HepG2 (cell line): ENCODE measurements around the gene HSPA5. TPM values are rescaled to one million over a fixed set of nuclear protein-coding genes. Genes with fewer than 3 reads are reported as not detected.

Experiments
- CC2D1A ChIP-seq: sonication (generic); formaldehyde crosslinking; IDR thresholded peaks from 2 replicates; pipeline ENCODE4 v1.8.1; 2023; ENCODE audit warnings: mild to moderate bottlenecking, missing genetic modification reagents
- FOXM1 ChIP-seq: sonication (generic); formaldehyde crosslinking; IDR thresholded peaks from 2 replicates; pipeline ENCODE4 v1.5.0; 2020; ENCODE audit warnings: missing genetic modification reagents
- PHF21A ChIP-seq: sonication (generic); formaldehyde crosslinking; IDR thresholded peaks from 2 replicates; pipeline ENCODE4 v1.5.0; 2020; ENCODE audit warnings: mild to moderate bottlenecking, missing genetic modification reagents
- RORA ChIP-seq: sonication (generic); formaldehyde crosslinking; IDR thresholded peaks from 2 replicates; pipeline ENCODE4 v1.5.0; 2020; ENCODE audit warnings: mild to moderate bottlenecking, missing genetic modification reagents, moderate library complexity
- RXRA ChIP-seq: sonication (generic); formaldehyde crosslinking; IDR thresholded peaks from 2 replicates; pipeline ENCODE4 v1.5.1; 2020; ENCODE audit warnings: missing genetic modification reagents
- SIN3B ChIP-seq: fragments of 150-350 bp; IDR thresholded peaks from 2 replicates; pipeline ENCODE4 v1.6.1; 2014; ENCODE audit warnings: low read length
- U2AF1 ChIP-seq: fragments of 200-400 bp; formaldehyde crosslinking; optimal IDR thresholded peaks from 2 replicates; pipeline ENCODE3; 2017; ENCODE audit warnings: mild to moderate bottlenecking, low read depth, low read length
- ZBTB20 ChIP-seq: sonication (generic); formaldehyde crosslinking; IDR thresholded peaks from 2 replicates; pipeline ENCODE4 v1.8.1; 2023; ENCODE audit warnings: missing genetic modification reagents, low read depth, mild to moderate bottlenecking, borderline replicate concordance
- ZMYM4 ChIP-seq: sonication (generic); formaldehyde crosslinking; IDR thresholded peaks from 2 replicates; pipeline ENCODE4 v1.8.1; 2023; ENCODE audit warnings: mild to moderate bottlenecking, missing genetic modification reagents
- ZNF616 ChIP-seq: sonication (generic); formaldehyde crosslinking; IDR thresholded peaks from 2 replicates; pipeline ENCODE4 v1.5.0; 2020; ENCODE audit warnings: low read depth, mild to moderate bottlenecking, missing genetic modification reagents
- ZNF713 ChIP-seq: sonication (generic); formaldehyde crosslinking; IDR thresholded peaks from 2 replicates; pipeline ENCODE4 v1.4.0; 2020; ENCODE audit warnings: mild to moderate bottlenecking, missing genetic modification reagents
- ZNF780A ChIP-seq: sonication (generic); formaldehyde crosslinking; IDR thresholded peaks from 2 replicates; pipeline ENCODE4 v1.8.0; 2022; ENCODE audit warnings: mild to moderate bottlenecking, missing genetic modification reagents, moderate library complexity
- ZSCAN30 ChIP-seq: sonication (generic); formaldehyde crosslinking; IDR thresholded peaks from 2 replicates; pipeline ENCODE4 v1.5.0; 2020; ENCODE audit warnings: mild to moderate bottlenecking, missing genetic modification reagents
- polyA plus RNA-seq, 8 experiments: library from polyadenylated mRNA; depleted of rRNA in 3 of 8; stranded (reverse) in 7 of 8; unstranded in 1 of 8; fragments of >200 nt; fragmentation: Illumina TruSeq in 4 of 8; extraction: Trizol in 4 of 8; gene quantifications; 2 replicates each; pipeline versions ENCODE4 v1.2.1 to v1.2.3, GENCODE V29; 2011 to 2016; ENCODE audit warnings: low read depth in 4 of 8, missing spikeins in 1 of 8, mixed read lengths in 1 of 8; ENCODE audit not compliant: insufficient read depth in 1 of 8
- total RNA-seq, 5 experiments: library from RNA; depleted of rRNA; stranded (reverse); fragments of >200 nt; fragmentation: Illumina TruSeq; extraction: Trizol; gene quantifications; 2 replicates each; pipeline ENCODE4 v1.2.3, GENCODE V29; 2016; ENCODE audit warnings: low read depth in 1 of 5
- TF ChIP-seq, protein P1 (sequence below): sonication (generic); formaldehyde crosslinking; IDR thresholded peaks from 2 replicates; pipeline ENCODE4 v1.8.1; 2022; ENCODE audit warnings: mild to moderate bottlenecking, missing genetic modification reagents
- TF ChIP-seq, protein P2 (sequence below): IDR thresholded peaks from 2 replicates; pipeline ENCODE4 v1.6.1; 2018; ENCODE audit warnings: missing genetic modification reagents
- TF ChIP-seq, protein P3 (sequence below): IDR thresholded peaks from 2 replicates; pipeline ENCODE4 v1.6.1; 2016
- TF ChIP-seq, protein P4 (sequence below): IDR thresholded peaks from 2 replicates; pipeline ENCODE4 v1.6.1; 2012; ENCODE audit warnings: low read depth, low read length, improper control_type of control experiment
- TF ChIP-seq, protein P5 (sequence below): sonication (generic); formaldehyde crosslinking; IDR thresholded peaks from 2 replicates; pipeline ENCODE4 v1.9.0; 2021; ENCODE audit warnings: missing genetic modification reagents, borderline replicate concordance
- TF ChIP-seq, protein P6 (sequence below): IDR thresholded peaks from 2 replicates; pipeline ENCODE4 v1.6.1; 2012; ENCODE audit warnings: inconsistent platforms

Gene HSPA5
- total and polyA plus RNA-seq, 2 of the 13 experiments (the other 11 are each of a cell fraction or from before 2014, with no cell fraction given) = 201 to 206 TPM

DNA sequence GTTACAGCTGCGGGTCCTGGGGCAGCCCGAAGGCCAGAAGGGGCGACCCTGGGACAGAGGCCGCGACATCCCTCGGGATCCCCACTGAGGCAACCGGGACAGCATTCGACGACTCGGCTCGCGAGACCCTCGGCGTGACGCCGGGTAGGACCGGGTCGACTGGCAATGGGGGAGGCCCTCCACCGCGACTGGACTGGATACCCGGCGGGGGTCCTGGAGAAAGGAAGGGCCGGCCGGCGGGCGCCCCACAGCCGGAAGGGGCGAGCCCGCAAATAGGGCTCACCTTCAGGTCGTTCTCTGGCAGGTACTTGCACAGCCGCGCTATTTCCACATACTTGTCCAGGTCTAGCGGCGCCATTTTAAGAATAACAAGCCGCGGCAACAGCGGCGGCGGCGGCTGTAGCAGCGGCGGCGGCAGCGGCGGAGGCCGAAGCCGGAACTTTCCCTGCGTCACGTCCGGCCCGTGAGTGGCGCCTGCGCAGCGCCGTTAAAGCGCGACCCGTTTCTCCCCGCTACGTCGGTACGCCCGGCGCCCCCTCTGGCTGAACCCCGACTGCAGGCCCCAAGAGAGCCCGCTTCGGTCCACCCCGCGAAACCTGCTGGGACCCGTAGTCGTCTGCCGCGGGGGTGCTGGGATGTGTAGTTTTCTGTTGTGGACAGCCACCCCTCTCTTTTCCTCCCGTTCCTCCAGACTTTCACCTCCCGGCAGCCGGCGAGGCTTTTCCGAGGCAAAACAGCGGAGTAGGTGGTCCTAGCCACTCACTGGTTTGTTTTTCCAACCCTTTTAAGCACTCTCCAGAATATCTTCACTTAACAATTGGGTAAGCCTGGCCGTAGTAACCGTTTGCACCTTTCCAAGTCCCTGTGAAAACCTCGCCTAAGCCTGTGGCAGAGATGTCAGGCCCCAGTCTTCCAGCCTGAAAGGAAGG lies 51.5 kb downstream of the HSPA5 start, which contains the start of gene PPP6C (continued):
- no peak for TF ChIP-seq ZBTB20
- no peak for TF ChIP-seq RORA
- TF ChIP-seq, protein P1, sequence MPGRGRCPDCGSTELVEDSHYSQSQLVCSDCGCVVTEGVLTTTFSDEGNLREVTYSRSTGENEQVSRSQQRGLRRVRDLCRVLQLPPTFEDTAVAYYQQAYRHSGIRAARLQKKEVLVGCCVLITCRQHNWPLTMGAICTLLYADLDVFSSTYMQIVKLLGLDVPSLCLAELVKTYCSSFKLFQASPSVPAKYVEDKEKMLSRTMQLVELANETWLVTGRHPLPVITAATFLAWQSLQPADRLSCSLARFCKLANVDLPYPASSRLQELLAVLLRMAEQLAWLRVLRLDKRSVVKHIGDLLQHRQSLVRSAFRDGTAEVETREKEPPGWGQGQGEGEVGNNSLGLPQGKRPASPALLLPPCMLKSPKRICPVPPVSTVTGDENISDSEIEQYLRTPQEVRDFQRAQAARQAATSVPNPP = 0 out of 2 replicates have a peak, but pooled peaks have one; percentile 63
- no peak for TF ChIP-seq SIN3B
- TF ChIP-seq, protein P2, sequence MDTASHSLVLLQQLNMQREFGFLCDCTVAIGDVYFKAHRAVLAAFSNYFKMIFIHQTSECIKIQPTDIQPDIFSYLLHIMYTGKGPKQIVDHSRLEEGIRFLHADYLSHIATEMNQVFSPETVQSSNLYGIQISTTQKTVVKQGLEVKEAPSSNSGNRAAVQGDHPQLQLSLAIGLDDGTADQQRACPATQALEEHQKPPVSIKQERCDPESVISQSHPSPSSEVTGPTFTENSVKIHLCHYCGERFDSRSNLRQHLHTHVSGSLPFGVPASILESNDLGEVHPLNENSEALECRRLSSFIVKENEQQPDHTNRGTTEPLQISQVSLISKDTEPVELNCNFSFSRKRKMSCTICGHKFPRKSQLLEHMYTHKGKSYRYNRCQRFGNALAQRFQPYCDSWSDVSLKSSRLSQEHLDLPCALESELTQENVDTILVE (CRISPR knock-in tag) = peak; percentile 99
- TF ChIP-seq, protein P3, sequence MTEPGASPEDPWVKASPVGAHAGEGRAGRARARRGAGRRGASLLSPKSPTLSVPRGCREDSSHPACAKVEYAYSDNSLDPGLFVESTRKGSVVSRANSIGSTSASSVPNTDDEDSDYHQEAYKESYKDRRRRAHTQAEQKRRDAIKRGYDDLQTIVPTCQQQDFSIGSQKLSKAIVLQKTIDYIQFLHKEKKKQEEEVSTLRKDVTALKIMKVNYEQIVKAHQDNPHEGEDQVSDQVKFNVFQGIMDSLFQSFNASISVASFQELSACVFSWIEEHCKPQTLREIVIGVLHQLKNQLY (CRISPR knock-in tag) = no peak
- TF ChIP-seq, protein P4, sequence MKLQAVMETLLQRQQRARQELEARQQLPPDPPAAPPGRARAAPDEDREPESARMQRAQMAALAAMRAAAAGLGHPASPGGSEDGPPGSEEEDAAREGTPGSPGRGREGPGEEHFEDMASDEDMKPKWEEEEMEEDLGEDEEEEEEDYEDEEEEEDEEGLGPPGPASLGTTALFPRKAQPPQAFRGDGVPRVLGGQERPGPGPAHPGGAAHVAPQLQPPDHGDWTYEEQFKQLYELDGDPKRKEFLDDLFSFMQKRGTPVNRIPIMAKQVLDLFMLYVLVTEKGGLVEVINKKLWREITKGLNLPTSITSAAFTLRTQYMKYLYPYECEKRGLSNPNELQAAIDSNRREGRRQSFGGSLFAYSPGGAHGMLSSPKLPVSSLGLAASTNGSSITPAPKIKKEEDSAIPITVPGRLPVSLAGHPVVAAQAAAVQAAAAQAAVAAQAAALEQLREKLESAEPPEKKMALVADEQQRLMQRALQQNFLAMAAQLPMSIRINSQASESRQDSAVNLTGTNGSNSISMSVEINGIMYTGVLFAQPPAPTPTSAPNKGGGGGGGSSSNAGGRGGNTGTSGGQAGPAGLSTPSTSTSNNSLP = 0 out of 2 replicates have a peak, but pooled peaks have one; percentile 16
- no peak for TF ChIP-seq ZNF780A
- no peak for TF ChIP-seq U2AF1
- TF ChIP-seq ZNF713 (CRISPR knock-in tag) = no peak
- TF ChIP-seq PHF21A = peak; percentile 56
- TF ChIP-seq CC2D1A (CRISPR knock-in tag) = 0 out of 2 replicates have a peak, but pooled peaks have one; percentile 55
- no peak for TF ChIP-seq ZSCAN30 (CRISPR knock-in tag)
- peak; percentile 89 for TF ChIP-seq ZMYM4 (CRISPR knock-in tag)
- TF ChIP-seq RXRA (CRISPR knock-in tag) = peak; percentile 73
- TF ChIP-seq, protein P5, sequence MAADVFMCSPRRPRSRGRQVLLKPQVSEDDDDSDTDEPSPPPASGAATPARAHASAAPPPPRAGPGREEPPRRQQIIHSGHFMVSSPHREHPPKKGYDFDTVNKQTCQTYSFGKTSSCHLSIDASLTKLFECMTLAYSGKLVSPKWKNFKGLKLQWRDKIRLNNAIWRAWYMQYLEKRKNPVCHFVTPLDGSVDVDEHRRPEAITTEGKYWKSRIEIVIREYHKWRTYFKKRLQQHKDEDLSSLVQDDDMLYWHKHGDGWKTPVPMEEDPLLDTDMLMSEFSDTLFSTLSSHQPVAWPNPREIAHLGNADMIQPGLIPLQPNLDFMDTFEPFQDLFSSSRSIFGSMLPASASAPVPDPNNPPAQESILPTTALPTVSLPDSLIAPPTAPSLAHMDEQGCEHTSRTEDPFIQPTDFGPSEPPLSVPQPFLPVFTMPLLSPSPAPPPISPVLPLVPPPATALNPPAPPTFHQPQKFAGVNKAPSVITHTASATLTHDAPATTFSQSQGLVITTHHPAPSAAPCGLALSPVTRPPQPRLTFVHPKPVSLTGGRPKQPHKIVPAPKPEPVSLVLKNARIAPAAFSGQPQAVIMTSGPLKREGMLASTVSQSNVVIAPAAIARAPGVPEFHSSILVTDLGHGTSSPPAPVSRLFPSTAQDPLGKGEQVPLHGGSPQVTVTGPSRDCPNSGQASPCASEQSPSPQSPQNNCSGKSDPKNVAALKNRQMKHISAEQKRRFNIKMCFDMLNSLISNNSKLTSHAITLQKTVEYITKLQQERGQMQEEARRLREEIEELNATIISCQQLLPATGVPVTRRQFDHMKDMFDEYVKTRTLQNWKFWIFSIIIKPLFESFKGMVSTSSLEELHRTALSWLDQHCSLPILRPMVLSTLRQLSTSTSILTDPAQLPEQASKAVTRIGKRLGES (CRISPR knock-in tag) = no peak
- no peak for TF ChIP-seq FOXM1
- TF ChIP-seq, protein P6, sequence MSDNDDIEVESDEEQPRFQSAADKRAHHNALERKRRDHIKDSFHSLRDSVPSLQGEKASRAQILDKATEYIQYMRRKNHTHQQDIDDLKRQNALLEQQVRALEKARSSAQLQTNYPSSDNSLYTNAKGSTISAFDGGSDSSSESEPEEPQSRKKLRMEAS = peak; percentile 55
- TF ChIP-seq ZNF616 (CRISPR knock-in tag) = no peak
